ENCODE measurements around the gene DENND5A.
"Not testable (repeated sequence)": the region's sequence is repeated elsewhere in the genome, so short reads cannot be mapped to it uniquely, and the experiment has no call there.

Gene DENND5A

DNA sequence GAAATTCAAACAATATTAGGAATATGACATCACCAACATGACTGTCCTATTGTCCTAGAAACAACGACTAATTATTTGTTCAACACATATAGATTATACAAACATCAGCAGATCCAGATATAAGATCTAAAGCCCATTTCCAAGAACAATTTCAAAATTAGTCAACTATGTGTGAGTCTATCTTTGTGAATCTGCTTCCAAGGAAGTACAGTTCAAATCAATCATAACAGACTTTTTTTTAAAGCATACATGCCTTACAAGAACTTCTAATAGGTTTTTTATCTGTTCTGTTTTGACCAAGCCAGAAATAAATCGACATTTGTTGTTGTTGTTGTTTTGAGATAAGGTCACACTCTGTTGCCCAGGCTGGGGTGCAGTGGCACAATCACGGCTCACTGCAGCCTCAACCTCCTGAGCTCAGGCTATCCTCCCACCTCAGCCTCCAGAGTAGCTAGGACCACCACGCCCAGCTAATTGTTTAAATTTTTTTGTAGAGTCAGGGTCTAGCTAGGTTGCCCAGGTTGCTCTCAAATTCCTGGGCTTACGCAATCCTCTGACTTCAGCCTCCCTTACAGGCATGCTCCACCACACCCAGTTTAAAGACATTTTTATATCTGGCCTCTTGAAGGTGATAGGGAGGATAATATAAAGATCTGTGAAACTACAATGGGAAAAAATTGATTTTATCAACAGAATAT, 54.8 kb downstream of the DENND5A start:
- no peak for DNase-seq

DNA sequence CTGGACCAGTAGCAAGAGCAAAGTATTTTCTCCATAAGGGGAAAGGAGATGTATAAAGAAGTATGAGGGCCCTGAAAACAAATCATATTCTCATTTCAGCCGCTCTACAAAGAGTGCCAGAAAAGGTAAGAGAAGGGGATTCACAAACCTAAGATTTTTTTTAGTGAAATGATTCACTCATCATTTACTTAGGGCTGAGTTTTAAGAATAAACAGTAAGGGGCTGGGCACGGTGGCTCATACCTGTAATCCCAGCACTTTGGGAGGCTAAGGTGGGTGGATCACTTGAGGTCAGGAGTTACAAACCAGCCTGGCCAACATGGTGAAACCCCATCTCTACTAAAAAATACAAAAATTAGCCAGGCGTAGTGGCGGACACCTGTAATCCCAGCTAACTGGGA, 55.5 kb downstream of the DENND5A start:
- not testable (repeated sequence) for DNase-seq

DNA sequence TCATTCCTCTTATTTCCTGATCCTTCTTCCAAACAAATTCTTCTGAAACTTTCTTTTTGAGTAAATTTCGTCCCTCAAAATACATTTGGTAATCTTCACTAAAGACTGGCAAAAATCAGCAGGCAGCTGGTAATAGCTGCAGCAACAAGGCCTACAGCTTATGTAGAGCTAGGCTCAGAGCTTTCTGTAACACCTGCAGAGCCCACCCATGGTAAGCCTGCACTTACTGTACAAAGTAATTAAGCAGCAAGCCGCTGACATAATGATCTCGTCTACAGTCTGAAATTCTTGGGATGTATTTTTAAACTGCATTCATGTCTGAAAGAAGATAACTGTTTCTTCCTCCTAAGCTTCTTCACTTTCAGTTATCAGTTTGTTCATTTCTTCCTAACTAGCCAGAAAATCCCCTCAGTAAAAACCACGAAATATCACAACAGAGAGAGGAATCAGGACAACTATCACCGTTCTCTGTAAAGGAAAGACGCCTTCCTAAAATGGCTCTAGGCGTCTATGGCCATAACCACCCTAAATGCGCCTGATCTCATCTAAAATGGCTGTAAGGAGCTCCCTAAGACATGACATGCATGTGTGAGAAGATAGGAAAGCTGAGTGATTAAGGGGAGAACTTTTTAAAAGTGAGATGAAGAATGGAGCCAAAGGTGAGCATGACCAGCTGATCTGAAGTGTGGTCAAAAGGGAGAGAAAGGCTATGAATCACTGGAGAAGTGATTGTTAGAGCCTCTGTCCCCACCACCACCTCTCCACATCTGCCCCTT, 56.2 kb downstream of the DENND5A start:
- no peak for DNase-seq

DNA sequence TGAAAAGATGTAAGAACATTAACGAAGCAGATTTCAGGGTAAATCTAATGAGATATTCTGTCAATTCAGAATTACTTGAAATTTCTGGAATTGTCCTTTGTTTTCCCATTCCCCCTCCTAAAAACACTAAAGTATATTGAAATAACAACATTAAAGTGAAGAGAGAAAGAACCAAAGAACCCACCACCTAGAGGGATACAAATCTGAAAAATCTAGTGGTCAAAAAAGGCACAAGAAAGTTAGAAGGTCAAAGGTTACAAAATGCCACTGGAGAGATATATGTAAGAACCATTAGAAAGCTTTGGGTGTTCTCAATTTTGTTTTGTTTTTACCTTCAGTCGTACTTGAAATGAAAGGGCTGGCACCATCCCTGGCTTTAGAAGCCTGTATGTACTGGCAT, 57.9 kb downstream of the DENND5A start:
- no peak for DNase-seq

DNA sequence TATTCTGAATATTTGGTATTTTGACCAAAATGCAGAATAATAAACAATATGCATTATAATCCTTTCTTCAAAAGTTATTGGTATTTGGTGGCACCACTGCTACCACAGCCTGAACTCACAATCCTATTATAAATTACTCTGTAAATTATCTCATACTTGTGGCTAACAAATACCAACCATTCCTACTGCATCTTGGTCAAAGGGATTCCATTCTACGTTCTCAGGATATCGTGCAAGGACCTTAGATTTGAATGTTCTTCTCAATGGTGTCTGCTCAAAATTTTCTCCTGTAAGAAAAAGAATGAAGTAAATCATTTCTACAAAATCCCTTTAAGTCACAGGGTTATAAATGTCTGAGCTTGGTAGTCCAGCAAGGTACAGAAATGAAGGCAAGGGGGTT, 58.7 kb downstream of the DENND5A start:
- no peak for DNase-seq

DNA sequence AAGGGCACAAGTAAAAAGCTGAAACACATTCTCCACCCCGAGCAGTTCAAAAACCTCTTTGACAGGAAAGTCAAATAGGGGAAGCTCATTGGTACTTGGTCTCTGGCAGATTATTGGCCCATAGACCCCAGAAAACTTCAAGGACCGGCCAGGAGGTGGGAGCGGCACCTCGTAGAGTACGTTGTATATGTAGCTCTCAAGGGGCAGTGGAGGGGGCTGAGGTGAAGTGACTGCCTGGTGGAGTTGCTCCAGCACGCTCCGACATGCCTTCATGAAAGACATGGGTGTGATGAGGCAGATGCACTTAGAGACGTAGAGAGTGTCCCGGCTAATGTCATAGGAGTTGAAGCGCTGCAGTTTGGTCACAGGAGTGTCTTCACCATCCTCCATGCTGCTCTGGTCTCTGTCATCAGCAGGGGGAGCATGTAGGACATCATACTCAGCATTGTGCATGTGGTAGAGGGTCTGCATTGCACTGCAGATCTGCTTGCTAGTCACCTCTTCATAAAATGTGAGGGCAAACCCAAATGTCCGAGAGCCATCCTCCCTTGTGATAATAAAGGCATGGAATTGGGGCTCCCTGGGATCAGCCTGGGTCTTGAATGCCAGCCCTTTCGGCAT, 61.3 kb downstream of the DENND5A start:
- no peak for DNase-seq

DNA sequence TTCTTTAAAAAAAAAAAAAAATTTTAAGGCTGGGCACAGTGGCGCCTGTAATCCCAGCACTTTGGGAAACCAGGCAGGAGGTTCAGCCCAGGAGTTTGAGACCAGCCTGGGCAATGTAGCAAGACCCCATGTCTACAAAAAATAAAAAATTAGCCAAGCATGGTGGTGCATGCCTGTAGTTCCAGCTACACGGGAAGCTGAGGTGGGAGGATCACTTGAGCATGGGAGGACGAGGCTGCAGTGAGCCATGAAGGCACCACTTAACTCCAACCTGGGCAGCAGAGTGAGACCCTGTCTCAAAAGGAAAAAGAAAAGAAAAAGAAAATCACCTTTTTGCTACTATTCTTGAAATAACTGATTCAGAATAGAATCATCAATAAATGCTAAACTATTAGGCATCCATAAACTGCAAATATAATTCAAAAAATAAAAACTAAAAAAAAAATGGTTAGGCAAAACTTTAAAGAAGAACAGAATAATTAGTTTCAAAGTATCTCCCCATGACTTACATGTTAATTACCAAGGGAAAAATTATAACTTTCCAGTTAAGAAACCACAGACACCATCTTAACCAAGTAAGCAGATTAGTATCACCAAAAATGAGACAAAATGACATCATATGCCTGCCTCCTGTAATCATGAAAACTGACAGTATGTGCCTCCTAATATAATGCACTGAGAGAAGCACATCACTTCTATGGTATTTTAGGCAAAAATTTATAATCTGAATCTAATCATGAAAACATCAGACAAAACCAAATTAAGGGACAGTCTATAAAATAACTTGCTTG, 63.6 kb downstream of the DENND5A start:
- no peak for DNase-seq

DNA sequence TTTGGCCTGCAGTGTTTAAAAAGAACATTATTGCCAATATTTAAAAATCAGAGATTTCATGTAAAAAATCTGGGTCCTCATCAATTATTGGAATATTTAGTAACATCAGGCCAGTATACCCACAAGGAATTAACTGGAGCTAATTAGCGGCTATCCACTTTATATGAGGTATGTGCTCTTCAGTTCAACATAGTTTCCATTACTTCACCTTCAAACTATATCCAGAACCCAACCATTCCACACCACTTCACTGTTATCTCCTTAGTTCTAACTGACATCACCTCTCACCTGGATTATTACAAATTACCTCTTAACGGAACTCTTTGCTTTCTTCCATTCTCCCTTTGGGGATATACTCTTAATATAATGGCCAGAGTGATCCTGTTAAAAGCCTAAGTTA, 64.7 kb downstream of the DENND5A start:
- no peak for DNase-seq

DNA sequence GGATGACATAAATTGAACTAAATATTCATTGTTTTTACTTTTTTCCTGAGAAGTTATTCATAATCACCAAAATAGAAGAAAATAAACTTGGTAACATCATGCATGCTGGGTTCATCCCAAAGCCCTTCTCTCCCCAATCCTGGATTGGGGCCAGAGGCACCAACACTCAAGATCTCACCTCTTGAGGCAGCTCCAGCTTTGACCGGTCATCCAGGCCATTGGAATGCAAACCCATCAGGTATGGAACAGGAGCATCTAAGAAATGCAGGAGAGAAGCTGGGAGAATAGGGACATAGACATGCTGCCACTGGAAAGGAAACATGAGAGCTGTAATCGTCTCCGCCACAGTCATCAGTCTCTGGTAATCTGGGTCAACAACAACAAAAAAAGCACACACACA, 71.8 kb downstream of the DENND5A start:
- no peak for DNase-seq

DNA sequence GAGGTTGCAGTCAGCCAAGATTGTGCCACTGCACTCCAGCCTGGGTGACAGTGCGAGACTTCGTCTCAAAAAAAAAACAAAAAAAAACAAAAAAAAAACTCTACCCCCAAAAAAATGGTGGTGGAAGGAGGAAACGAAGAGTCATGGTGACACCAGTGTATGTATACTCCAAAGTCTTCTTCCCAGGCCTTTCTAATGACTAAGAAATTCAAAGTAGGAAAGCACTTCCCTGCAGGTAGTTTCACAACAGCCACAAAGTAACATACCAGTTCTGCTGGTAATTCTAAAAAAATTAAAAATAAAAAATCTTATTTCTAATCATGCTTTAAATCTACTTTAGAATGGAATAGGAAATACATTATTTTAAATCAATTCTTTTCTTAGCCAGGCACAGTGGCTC, 72.6 kb downstream of the DENND5A start:
- no peak for DNase-seq

DNA sequence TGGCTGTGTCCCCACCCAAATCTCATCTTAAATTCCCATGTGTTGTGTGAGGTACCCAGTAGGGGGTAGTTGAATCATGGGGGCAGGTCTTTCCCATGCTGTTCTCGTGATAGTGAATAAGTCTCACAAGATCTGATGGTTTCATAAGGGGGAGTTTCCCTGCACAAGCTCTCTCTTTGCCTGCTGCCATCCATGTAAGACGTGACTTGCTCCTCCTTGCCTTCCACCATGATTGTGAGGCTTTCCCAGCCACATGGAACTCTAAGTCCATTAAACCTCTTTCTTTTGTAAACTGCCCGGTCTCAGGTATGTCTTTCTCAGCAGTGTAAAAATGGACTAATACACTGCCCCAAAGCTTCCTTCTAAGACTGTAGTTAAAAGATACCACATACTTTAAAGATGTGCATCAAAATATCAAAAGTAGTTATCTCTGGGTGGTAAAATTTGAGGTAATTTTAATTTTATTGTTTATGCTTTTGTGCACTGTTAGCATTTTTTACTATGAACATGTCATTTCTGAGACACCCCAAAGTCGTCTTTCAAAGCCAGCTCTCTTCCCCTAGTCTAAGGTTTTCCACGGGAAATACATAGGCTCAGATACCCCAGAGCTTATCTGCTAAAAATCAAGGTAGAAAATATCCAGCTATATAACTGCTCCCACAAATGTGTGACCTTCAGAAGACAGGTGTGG, 74.7 kb downstream of the DENND5A start:
- DNase-seq: not testable (repeated sequence)

DNA sequence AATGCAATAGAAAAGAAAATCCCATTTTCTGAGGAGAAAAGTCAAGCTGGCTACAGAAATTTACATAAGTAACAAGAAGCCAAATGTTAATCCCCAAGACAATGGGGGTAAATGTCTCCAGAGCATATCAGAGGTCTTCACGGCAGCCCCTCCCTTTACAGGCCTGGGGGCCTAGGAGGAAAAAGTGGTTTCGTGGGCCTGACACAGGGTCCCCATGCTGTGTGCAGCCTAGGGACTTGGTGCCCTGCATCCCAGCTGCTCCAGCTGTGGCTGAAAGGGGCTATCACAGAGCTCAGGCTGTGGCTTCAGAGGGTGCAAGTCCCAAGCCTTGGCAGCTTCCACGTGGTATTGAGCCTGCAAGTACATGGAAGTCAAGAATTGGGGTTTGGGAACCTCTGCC, 76.3 kb downstream of the DENND5A start:
- not testable (repeated sequence) for DNase-seq

DNA sequence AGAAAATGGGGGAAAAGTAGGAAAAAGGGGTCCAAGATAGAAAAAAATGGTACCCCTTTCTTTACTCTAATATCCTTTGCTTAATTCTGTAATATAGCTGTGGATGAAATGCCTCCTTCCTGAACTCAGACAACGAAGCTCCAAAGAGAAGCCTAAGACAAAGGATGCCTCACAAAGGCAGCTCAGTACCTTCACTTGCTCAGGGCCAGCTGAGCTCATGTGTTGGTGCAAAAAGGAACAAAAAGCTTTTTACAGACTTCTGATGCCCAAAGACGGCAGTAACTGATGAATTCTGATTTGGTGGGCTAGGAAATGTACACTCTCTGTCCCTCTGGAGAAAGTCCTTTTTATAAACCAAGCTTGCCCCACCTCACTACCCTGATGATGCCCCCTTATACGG, 77.5 kb downstream of the DENND5A start:
- DNase-seq: no peak

DNA sequence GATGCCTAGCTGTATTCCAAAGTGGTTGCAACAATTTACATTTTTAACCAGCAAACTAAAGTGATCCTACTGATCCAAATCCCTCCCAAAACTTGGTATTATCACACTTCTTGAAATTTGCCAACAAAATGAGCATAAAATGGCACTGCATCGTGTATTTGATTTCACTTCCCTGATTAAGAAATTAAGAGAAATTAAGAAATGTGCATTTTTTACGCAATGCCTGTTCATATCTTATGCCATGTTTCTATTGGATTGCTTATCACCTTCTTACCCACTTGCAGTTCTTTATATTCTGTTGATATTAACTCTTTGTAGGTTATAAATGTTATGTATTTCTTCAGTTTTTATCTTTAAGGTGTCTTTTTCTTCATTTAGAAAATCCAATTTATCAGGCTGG, 80.6 kb downstream of the DENND5A start:
- DNase-seq: no peak

DNA sequence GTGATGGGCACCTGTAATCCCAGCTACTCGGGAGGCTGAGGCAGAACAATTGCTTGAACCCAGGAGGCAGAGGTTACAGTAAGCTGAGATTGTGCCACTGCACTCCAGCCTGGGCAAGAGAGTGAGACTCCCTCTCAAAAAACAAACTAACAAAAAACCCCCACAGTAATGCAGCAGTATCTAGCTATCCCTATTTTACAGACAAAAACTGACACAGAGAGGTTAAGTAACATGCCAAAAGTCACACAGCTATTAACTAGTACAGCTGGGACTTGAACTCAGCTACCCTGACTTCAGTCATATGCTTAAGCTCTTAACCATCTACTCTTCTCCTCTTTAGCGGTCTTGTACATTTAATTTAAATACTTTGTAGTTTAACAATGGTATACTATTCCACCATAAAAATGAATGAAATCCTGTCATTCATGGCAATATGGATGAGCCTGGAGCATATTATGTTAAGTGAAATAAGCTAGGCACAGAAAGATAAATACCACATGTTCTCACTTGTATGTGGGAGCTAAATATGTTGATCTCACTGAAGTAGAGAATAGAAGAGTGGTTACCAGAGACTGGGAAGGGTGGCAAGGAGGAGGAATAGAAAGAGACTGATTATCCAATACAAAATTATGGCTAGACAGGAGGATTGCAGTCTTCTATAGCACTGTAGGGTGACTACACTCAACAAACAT, 82.8 kb downstream of the DENND5A start:
- no peak for DNase-seq

DNA sequence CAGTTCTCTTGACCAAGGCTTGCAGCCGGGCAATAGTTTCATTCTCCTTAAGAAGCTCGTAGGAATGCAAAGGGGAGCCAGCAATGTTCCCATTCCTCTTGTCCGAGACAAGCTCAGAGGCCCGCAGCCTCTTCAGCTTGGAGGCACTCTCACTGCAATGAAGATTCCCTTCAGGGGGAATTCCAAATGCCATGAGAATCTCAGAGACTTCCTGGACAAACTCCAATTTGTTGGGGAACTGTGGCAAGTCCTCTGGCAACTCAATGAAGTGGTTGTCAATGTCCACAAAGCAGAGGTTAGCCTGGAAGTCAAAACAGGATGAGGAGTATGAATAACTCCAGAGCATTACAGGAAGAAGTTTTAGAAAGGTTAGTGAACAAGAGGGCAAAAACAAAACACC, 84.4 kb downstream of the DENND5A start:
- DNase-seq: no peak

DNA sequence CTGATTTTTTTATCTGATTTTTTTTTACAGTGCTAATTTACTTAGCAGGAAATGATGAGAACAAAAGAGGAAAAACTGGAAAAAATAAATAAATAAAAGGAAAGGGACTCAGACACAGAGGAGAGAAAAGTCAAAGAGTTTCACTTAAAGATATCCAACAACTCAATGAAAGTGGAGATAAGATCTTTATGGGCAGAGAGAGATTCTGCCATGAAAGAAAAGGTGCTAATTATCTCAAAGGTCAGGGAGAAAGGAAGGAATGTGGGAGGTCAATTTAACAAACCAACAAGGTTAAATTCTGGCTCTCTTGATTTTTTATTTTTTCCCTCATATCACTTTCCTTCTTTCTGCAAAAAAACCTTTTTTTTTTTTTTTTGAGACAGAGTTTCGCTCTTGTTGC, 86.0 kb downstream of the DENND5A start:
- DNase-seq: no peak

DNA sequence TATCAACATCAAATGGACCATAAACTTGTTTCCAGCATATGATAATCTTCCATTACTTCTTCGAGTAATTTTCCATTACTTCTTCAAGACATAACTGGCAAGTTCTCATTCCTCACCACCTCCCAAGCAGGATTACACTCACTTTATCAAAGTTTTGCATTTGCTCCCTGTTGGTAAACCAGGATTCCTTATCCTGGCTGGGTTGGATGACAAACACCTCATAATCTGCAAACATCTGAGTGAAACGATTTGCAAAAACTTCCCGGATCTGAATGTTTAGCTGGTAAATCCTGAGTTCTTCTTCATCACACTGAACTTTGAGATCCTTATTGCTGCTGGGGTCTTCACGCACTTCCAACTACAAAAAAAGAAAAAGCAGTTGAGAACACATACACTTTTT, 86.4 kb downstream of the DENND5A start:
- DNase-seq: no peak

DNA sequence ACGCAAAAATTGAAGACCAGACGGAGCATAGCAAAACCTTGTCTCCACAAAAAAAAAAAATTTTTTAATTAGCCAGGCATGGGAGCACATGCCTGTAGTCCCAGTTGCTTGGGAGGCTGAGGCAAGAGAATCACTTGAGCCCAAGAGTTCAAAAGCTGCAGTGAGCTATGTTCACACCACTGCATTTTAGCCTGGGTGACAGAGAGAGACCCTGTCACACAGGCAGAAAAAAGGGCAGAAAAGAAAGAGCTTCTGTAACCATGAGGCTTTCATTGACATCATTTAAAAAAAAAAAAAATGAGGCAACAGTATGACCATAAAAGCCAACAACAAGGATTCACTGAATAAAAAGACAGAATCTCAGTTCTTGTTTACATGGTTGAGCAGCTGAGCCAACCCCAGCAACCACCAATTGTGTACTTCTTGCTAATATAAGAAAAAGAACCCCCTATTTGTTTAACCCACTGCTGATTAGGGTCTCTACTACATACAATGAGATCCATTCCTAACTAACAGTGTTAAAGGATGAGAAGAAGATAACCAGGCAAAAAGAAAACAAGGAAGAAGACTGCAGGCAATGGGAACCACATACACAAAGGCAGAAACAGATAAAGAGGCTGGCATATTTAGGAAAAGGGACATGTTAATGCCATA, 87.6 kb downstream of the DENND5A start:
- DNase-seq: no peak

DNA sequence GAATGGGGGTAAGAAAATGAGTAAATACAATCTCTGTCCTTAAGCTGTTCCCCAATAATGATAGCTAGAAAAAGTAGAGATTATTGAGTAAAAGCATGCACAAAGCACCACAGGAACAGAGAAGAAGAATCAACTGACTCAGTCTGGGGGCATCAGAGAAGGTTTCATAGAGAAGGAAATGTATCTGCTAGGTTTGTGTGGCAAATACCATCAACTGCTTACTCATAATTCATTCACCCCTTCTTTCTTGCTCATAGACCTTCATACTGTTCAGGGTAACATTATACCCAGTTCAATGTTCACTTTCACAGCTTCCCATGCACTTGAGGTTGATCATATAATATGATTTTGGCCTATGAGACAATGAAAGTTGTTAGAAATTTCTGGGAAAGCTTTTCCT, 88.6 kb downstream of the DENND5A start:
- no peak for DNase-seq

DNA sequence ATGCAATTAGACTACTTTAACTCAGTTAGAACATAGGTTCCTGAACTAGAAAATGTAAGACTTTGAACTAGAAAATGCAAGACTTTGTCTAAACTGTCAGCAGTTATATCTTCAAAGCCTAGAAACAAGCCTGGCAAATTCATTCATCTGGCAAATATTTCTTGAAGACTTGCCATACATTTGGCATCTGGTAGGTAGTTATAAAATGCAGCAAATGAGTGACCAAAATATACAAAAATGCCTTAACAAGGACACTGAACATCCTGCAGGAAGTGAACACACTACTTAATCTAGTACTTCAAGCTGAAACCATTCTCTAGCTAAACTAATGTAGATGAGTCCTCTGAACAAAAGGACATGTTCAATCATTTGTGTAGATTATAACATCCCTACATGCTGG, 89.0 kb downstream of the DENND5A start:
- DNase-seq: no peak

DNA sequence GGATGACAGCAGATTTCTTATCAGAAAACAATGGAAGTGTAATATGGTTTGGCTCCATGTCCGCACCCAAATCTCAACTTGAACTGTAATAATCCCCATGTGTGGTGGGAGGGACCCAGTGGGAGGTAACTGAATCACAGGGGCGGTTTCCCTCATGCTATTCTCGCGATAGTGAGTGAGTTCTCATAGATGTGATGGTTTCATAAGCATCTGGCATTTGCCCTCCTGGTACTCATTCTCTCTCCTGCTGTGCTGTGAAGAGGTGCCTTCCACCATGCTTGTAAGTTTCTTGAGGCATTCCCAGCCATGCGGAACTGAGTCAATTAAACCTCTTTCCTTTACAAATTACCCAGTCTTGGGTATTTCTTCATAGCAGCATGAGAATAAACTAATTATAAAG, 92.8 kb downstream of the DENND5A start:
- no peak for DNase-seq

Data from NCI-H524 (cell line).